Measurements from ENCODE around the gene SMAD1. TPM values are rescaled to one million over a fixed set of nuclear protein-coding genes. Genes with fewer than 3 reads are reported as not detected.

SMAD1 gene
- total and polyA plus RNA-seq, 2 of the 4 experiments (the other 2 are of a cell fraction) = 11.6 to 17.6 TPM

- in situ Hi-C loops (cut with MboI; ENCODE audit: low sequenced_read_pairs) (no loop called here), dilution Hi-C loops (cut with HindIII; ENCODE audit: low sequenced_read_pairs, unreplicated experiment) (no loop called here), intact Hi-C loops (cut with micrococcal nuclease) (no loop called here)
- Histone ChIP-seq H3K4ac (ENCODE audit: low read depth, low read length) (no peak overlapping the region), H2BK15ac (ENCODE audit: low read depth, low read length) (no peak overlapping the region), H3K4me2 (ENCODE audit: low read depth, low read length) (no peak overlapping the region), H3K36me3 (ENCODE audit: control insufficient read depth, insufficient read depth, low read length) (peaks cover 8% of the 10 kb centered on the region), H4K20me1 (ENCODE audit: insufficient read depth, low read length) (peaks cover 6% of the 10 kb centered on the region), H3K23ac (ENCODE audit: low read depth, low read length) (no peak overlapping the region), H3K9me1 (ENCODE audit: insufficient read depth, low read length) (no peaks in the 10 kb centered on the region; the same call in 1 of the 2 replicates), H4K91ac (ENCODE audit: insufficient read depth, low read depth, low read length) (no peak overlapping the region), H4K8ac (ENCODE audit: low read depth in 2 of 2, low read length in 2 of 2) (no peak overlapping the region), H3K4me1 (ENCODE audit: control insufficient read depth, insufficient read depth, low read length) (no peaks in the 10 kb centered on the region), H4K5ac (ENCODE audit: low read depth, low read length) (no peak overlapping the region), H2BK120ac (ENCODE audit: low read depth, low read length) (no peak overlapping the region), H3K56ac (ENCODE audit: extremely low read depth, insufficient read depth, low read length) (no peak overlapping the region), H3K4me3 (ENCODE audit: insufficient read depth, low read depth, low read length) (no peak overlapping the region), H3K27ac (ENCODE audit: insufficient read depth, low read length) (no peak overlapping the region), H3K27me3 (ENCODE audit: control insufficient read depth, insufficient read depth, low read length) (no peaks in the 10 kb centered on the region), H2BK20ac (ENCODE audit: low read depth, low read length) (no peak overlapping the region), H3K14ac (replicated peaks; ENCODE audit: low read depth, low read length) (no peak overlapping the region), H2AK9ac (replicated peaks; ENCODE audit: low read depth, low read length, poor library complexity) (no peak overlapping the region), H2BK5ac (ENCODE audit: low read depth, low read length, poor library complexity, severe bottlenecking) (no peak overlapping the region), H3K79me1 (ENCODE audit: low read depth in 1 of 2, low read length in 2 of 2) (peaks cover 13 to 16% of the 10 kb centered on the region in 2 experiments), H2AK5ac (ENCODE audit: low read depth, low read length) (no peak overlapping the region), H3K18ac (ENCODE audit: low read depth, low read length) (no peak overlapping the region), H2AFZ (replicated peaks; ENCODE audit: low read length, poor library complexity) (no peak overlapping the region), H3K9me3 (ENCODE audit: control insufficient read depth, insufficient read depth, low read length) (peaks cover 6% of the 10 kb centered on the region; the same call in 1 of the 2 replicates), H3K9ac (ENCODE audit: low read depth, low read length) (no peak overlapping the region)
- ChIA-PET POLR2A (ENCODE audit: unreplicated experiment) (no interaction called here), CTCF (no interaction called here)
- DNase-seq (no peak), ATAC-seq (ENCODE audit: low read depth) (no peak)
- BruUV-seq (replicated peaks) = no TSS peak
- TF ChIP-seq SMC3 (IDR thresholded peaks at IDR 0.05; ENCODE audit: low read depth, low read length) (no peak), CHD1 (IDR thresholded peaks at IDR 0.05; ENCODE audit: low read depth, low read length) (no peak), USF2 (IDR thresholded peaks at IDR 0.05; ENCODE audit: low read depth, low read length) (no peak), NFE2L2 (IDR thresholded peaks at IDR 0.05; ENCODE audit: low read depth, low read length) (no peak), RCOR1 (IDR thresholded peaks at IDR 0.05; ENCODE audit: insufficient replicate concordance, low read length) (no peak), BHLHE40 (IDR thresholded peaks at IDR 0.05; ENCODE audit: low read depth, low read length) (no peak), CEBPB (IDR thresholded peaks at IDR 0.05; ENCODE audit: low read depth, low read length) (no peak), MXI1 (IDR thresholded peaks at IDR 0.05; ENCODE audit: borderline replicate concordance, low read depth, low read length) (no peak), MAZ (IDR thresholded peaks at IDR 0.05; ENCODE audit: borderline replicate concordance, low read depth, low read length) (no peak), ELK1 (IDR thresholded peaks at IDR 0.05; ENCODE audit: borderline replicate concordance, low read depth, low read length) (no peak), RFX5 (IDR thresholded peaks at IDR 0.05; ENCODE audit: low read depth, low read length) (no peak), RAD21 (IDR thresholded peaks at IDR 0.05; ENCODE audit: low read length) (no peak), MAFK (IDR thresholded peaks at IDR 0.05; ENCODE audit: low read depth, low read length) (no peak)
- 86% methylated on average over 1 of the region's 4 CpGs; no CpG with 5 or more reads in 1 of the 2 experiments for WGBS, 2 experiments (ENCODE audit: extremely low coverage in 2 of 2, insufficient read length in 1 of 2)
Measured at GRCh38 chr4:145513020-145513621, 31.5 kb downstream of the SMAD1 start.
